Measurements from ENCODE around the gene DNM3.

The DNM3 gene

GRCh38 chr1:172177849-172178248 is 336.6 kb downstream of the DNM3 start:
- Histone ChIP-seq H3F3A (ENCODE audit: control insufficient read depth, insufficient read depth) (no peaks in the 10 kb centered on the region), H4K20me1 (ENCODE audit: control insufficient read depth, insufficient read depth, low read depth, low read length) (no peaks in the 10 kb centered on the region), H3K4me1 (ENCODE audit: control insufficient read depth, low read length) (peaks cover 21% of the 10 kb centered on the region), H3K79me2 (ENCODE audit: control insufficient read depth, low read length) (no peaks in the 10 kb centered on the region), H3K9me3 (ENCODE audit: control insufficient read depth, insufficient read depth, low read length) (no peaks in the 10 kb centered on the region), H3K36me3 (ENCODE audit: control insufficient read depth, low read length) (no peaks in the 10 kb centered on the region), H3K4me3 (ENCODE audit: low read length) (no peak overlapping the region), H3K9me2 (replicated peaks; ENCODE audit: control insufficient read depth, low read length) (no peaks in the 10 kb centered on the region), H3K27me3 (ENCODE audit: control insufficient read depth, low read length) (no peaks in the 10 kb centered on the region), H3K27ac (ENCODE audit: low read depth, low read length) (no peak overlapping the region), H3K4me2 (ENCODE audit: low read length) (no peak overlapping the region)
- TF ChIP-seq CTCF (IDR thresholded peaks at IDR 0.05; ENCODE audit: low read depth, low read length, poor library complexity, severe bottlenecking) (no peak), EZH2phosphoT487 (IDR thresholded peaks at IDR 0.05; ENCODE audit: borderline replicate concordance, low read length) (no peak)

- H3K9me3 ChIP-seq (ENCODE audit: control insufficient read depth, insufficient read depth, low read length), result no peaks in the 10 kb centered on the region
- no peaks in the 10 kb centered on the region for H3K79me2 ChIP-seq (ENCODE audit: control insufficient read depth, low read length)
- H4K20me1 ChIP-seq (ENCODE audit: control insufficient read depth, insufficient read depth, low read depth, low read length), result no peaks in the 10 kb centered on the region
- H3K36me3 ChIP-seq (ENCODE audit: control insufficient read depth, low read length), result no peaks in the 10 kb centered on the region
- no peak overlapping the region for H3K4me3 ChIP-seq (ENCODE audit: low read length)
- no peaks in the 10 kb centered on the region for H3K27me3 ChIP-seq (ENCODE audit: control insufficient read depth, low read length)
- H3K4me1 ChIP-seq (ENCODE audit: control insufficient read depth, low read length), result peaks cover 23% of the 10 kb centered on the region
- TF ChIP-seq EZH2phosphoT487 (IDR thresholded peaks at IDR 0.05; ENCODE audit: borderline replicate concordance, low read length) (no peak), CTCF (IDR thresholded peaks at IDR 0.05; ENCODE audit: low read depth, low read length, poor library complexity, severe bottlenecking) (no peak)
- H3K4me2 ChIP-seq (ENCODE audit: low read length), result no peak overlapping the region
- no peaks in the 10 kb centered on the region for H3K9me2 ChIP-seq (replicated peaks; ENCODE audit: control insufficient read depth, low read length)
- 0 out of 2 replicates have a peak, but pooled peaks cover under 1% of the 10 kb centered on the region for H3F3A ChIP-seq (ENCODE audit: control insufficient read depth, insufficient read depth)
- H3K27ac ChIP-seq (ENCODE audit: low read depth, low read length), result no peak overlapping the region
These were observed 337.6 kb downstream of the DNM3 start for GRCh38 chr1:172178886-172179285.

- TF ChIP-seq EZH2phosphoT487 (IDR thresholded peaks at IDR 0.05; ENCODE audit: borderline replicate concordance, low read length) (no peak), CTCF (IDR thresholded peaks at IDR 0.05; ENCODE audit: low read depth, low read length, poor library complexity, severe bottlenecking) (no peak)
- no peak overlapping the region for H3K27ac ChIP-seq (ENCODE audit: low read depth, low read length)
- no peaks in the 10 kb centered on the region for H3K79me2 ChIP-seq (ENCODE audit: control insufficient read depth, low read length)
- no peaks in the 10 kb centered on the region for H4K20me1 ChIP-seq (ENCODE audit: control insufficient read depth, insufficient read depth, low read depth, low read length)
- H3K4me3 ChIP-seq (ENCODE audit: low read length), result no peak overlapping the region
- no peaks in the 10 kb centered on the region for H3K27me3 ChIP-seq (ENCODE audit: control insufficient read depth, low read length)
- peaks cover 29% of the 10 kb centered on the region for H3K4me1 ChIP-seq (ENCODE audit: control insufficient read depth, low read length)
- H3K9me2 ChIP-seq (replicated peaks; ENCODE audit: control insufficient read depth, low read length), result no peaks in the 10 kb centered on the region
- H3K4me2 ChIP-seq (ENCODE audit: low read length), result no peak overlapping the region
- H3F3A ChIP-seq (ENCODE audit: control insufficient read depth, insufficient read depth), result 0 out of 2 replicates have a peak, but pooled peaks cover 6% of the 10 kb centered on the region
- no peaks in the 10 kb centered on the region for H3K9me3 ChIP-seq (ENCODE audit: control insufficient read depth, insufficient read depth, low read length)
- H3K36me3 ChIP-seq (ENCODE audit: control insufficient read depth, low read length), result no peaks in the 10 kb centered on the region
These were observed 338.6 kb downstream of the DNM3 start for GRCh38 chr1:172179918-172180317.

All from DOHH2 (cell line).